Measurements from ENCODE around the gene TPK1. TPM values are rescaled to one million over a fixed set of nuclear protein-coding genes. Genes with fewer than 3 reads are reported as not detected.

The TPK1 gene
- total RNA-seq, 3 donors from 2014 or later (not counting 1 experiment from before 2014, with no cell fraction given): 20.9 to 28.6 (median 25.3) TPM

- DNase-seq (no peak), ATAC-seq (no peak)
- TF ChIP-seq, protein P1, sequence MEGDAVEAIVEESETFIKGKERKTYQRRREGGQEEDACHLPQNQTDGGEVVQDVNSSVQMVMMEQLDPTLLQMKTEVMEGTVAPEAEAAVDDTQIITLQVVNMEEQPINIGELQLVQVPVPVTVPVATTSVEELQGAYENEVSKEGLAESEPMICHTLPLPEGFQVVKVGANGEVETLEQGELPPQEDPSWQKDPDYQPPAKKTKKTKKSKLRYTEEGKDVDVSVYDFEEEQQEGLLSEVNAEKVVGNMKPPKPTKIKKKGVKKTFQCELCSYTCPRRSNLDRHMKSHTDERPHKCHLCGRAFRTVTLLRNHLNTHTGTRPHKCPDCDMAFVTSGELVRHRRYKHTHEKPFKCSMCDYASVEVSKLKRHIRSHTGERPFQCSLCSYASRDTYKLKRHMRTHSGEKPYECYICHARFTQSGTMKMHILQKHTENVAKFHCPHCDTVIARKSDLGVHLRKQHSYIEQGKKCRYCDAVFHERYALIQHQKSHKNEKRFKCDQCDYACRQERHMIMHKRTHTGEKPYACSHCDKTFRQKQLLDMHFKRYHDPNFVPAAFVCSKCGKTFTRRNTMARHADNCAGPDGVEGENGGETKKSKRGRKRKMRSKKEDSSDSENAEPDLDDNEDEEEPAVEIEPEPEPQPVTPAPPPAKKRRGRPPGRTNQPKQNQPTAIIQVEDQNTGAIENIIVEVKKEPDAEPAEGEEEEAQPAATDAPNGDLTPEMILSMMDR (IDR thresholded peaks at IDR 0.05): no peak
- Mint-ChIP-seq H3K4me1 (no peaks in the 10 kb centered on the region), H3K27me3 (ENCODE audit: low read depth in 2 of 2) (no peaks in the 10 kb centered on the region), H3K4me3 (no peak overlapping the region), H3K9me3 (no peaks in the 10 kb centered on the region), H3K27ac (no peak overlapping the region), H3K36me3 (no peaks in the 10 kb centered on the region)
- Histone ChIP-seq H3K9me3 (ENCODE audit: control insufficient read depth, insufficient read depth, low read length) (no peaks in the 10 kb centered on the region), H3K4me3 (ENCODE audit: low read length) (no peak overlapping the region), H3K27ac (ENCODE audit: low read length) (no peak overlapping the region), H3K27me3 (ENCODE audit: control insufficient read depth, insufficient read depth, low read length) (no peaks in the 10 kb centered on the region), H3K36me3 (ENCODE audit: control insufficient read depth, insufficient read depth, low read length) (no peaks in the 10 kb centered on the region), H3K4me1 (ENCODE audit: control insufficient read depth, insufficient read depth, low read length) (no peaks in the 10 kb centered on the region)
- intact Hi-C loops (cut with micrococcal nuclease): no loop called here
- 100% methylated on average over 1 of the region's 2 CpGs for WGBS (ENCODE audit: insufficient coverage)
Measured at GRCh38 chr7:144665689-144666381, 170.0 kb downstream of the TPK1 start.

GRCh38 chr7:144659211-144659610 is 176.6 kb downstream of the TPK1 start:
- intact Hi-C loops (cut with micrococcal nuclease): no loop called here
- ATAC-seq (no peak), DNase-seq (no peak)
- no peak overlapping the region for H3K27ac ChIP-seq (ENCODE audit: low read length)
- no peaks in the 10 kb centered on the region for H3K27me3 ChIP-seq (ENCODE audit: control insufficient read depth, insufficient read depth, low read length)
- 93% methylated on average over 9 of the region's 9 CpGs for WGBS (ENCODE audit: insufficient coverage)
- Mint-ChIP-seq H3K36me3 (no peaks in the 10 kb centered on the region), H3K4me1 (peaks cover 0 to 16% of the 10 kb centered on the region in 2 donors), H3K27me3 (ENCODE audit: low read depth in 2 of 2) (no peaks in the 10 kb centered on the region), H3K4me3 (no peak overlapping the region), H3K9me3 (no peaks in the 10 kb centered on the region), H3K27ac (no peak overlapping the region)
- TF ChIP-seq, protein P1 (IDR thresholded peaks at IDR 0.05): no peak
- H3K9me3 ChIP-seq (ENCODE audit: control insufficient read depth, insufficient read depth, low read length): no peaks in the 10 kb centered on the region
- H3K4me1 ChIP-seq (ENCODE audit: control insufficient read depth, insufficient read depth, low read length): no peaks in the 10 kb centered on the region
- no peak overlapping the region for H3K4me3 ChIP-seq (ENCODE audit: low read length)
- H3K36me3 ChIP-seq (ENCODE audit: control insufficient read depth, insufficient read depth, low read length): no peaks in the 10 kb centered on the region

DNA sequence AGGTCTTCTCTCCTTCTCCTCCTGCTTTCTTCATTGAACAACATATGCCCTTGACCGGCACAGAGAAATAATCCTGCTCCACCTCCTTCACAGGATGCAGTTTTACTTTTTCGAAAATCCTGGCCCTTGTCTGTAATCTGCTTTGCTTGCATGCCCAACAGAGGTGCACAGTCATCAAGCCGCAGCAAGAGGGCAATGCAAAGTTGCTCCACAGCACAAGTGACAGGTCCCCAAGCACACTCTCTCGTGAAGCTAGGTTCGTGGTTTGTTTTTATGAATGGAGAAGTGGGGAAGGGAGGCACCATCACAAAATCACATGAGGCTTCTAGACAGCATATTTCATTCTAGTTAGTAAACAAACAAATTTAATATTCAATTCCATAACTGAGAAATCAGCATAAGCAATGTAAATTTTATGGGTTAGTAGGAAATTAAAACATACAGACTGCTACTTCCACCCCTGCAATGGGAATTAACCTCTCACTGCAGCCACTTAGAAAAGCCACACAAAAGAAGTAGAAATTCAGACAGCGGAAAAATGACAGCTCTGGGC is 178.8 kb downstream of the TPK1 start:
- 29% methylated on average over 3 of the region's 6 CpGs for WGBS (ENCODE audit: insufficient coverage)
- Histone ChIP-seq H3K36me3 (ENCODE audit: control insufficient read depth, insufficient read depth, low read length) (no peaks in the 10 kb centered on the region), H3K4me1 (ENCODE audit: control insufficient read depth, insufficient read depth, low read length) (no peaks in the 10 kb centered on the region), H3K27me3 (ENCODE audit: control insufficient read depth, insufficient read depth, low read length) (no peaks in the 10 kb centered on the region), H3K9me3 (ENCODE audit: control insufficient read depth, insufficient read depth, low read length) (no peaks in the 10 kb centered on the region), H3K27ac (ENCODE audit: low read length) (no peak overlapping the region), H3K4me3 (ENCODE audit: low read length) (no peak overlapping the region)
- Mint-ChIP-seq H3K4me1 (peaks cover 0 to 22% of the 10 kb centered on the region in 2 donors), H3K9me3 (no peaks in the 10 kb centered on the region), H3K4me3 (no peak overlapping the region), H3K27ac (no peak overlapping the region), H3K36me3 (no peaks in the 10 kb centered on the region), H3K27me3 (ENCODE audit: low read depth in 2 of 2) (no peaks in the 10 kb centered on the region)
- intact Hi-C loops (cut with micrococcal nuclease): no loop called here
- ATAC-seq (peak in 1 of 3 donors; percentile 70), DNase-seq (peak in 1 of 2 donors; percentile 5)
- TF ChIP-seq, protein P1 (IDR thresholded peaks at IDR 0.05): no peak
